HCT116 (cell line): Measurements from ENCODE around the gene RAB1A. TPM values are rescaled to one million over a fixed set of nuclear protein-coding genes. Genes with fewer than 3 reads are reported as not detected.
A peak's percentile ranks its signal among the peaks of the same experiment; 100 is the strongest.

Experiments used
- ATAC-seq: fragments of 200-7000 bp; cut with Tn5 transposase; 2 replicates; pipeline ENCODE4 v1.9.1; 2020; ENCODE audit warnings: mild to moderate bottlenecking, moderate library complexity
- BruUV-seq: library from RNA; stranded (reverse); fragments of 400-500 nt; replicated peaks from 2 replicates; lab custom pipeline; 2021; lab: Mats Ljungman, UMichigan
- CTCF ChIA-PET: fragments of 300-600 bp; sonication (Branson Sonifier 250); formaldehyde crosslinking; loops from one replicate; lab custom pipeline; 2021; ENCODE audit warnings: antibody characterized with exemption; lab: Charles Lee
- POLR2A ChIA-PET: fragments of 300-600, 350-600 bp; sonication (Branson Sonifier 250); formaldehyde crosslinking; loops from one replicate; lab custom pipeline; 2021; ENCODE audit warnings: antibody characterized with exemption; lab: Charles Lee
- RAD21 ChIA-PET, 2 experiments: fragments of 300-600 bp; sonication (Branson Sonifier 250); formaldehyde crosslinking; loops; one replicate each; lab custom pipeline; 2023; ENCODE audit warnings: low total read pairs in 2 of 2; ENCODE audit not compliant: uncharacterized antibody in 2 of 2, unreplicated experiment in 2 of 2, low non-redundant PET in 1 of 2; lab: Charles Lee
- DNase-seq: peaks from one replicate; pipeline ENCODE4 v3.0.0-alpha.2; 2010; ENCODE audit warnings: low read depth, low spot score
- H2AFZ ChIP-seq: fragments of 200-600 bp; shearing (Covaris generic), sonication (generic); 2 replicates; pipeline ENCODE4 v1.6.1; 2017; ENCODE audit warnings: low read depth, mixed run types, mixed read lengths, antibody characterized with exemption, low read length; ENCODE audit not compliant: poor library complexity, severe bottlenecking
- H3K27ac ChIP-seq: 2 replicates; pipeline ENCODE4 v1.5.1; 2012; ENCODE audit warnings: low read depth, low read length
- H3K27me3 ChIP-seq: fragments of 200-600 bp; sonication (generic); 2 replicates; pipeline ENCODE4 v1.6.1; 2016; ENCODE audit warnings: mixed run types, low read length, mixed read lengths; ENCODE audit not compliant: insufficient read depth
- H3K36me3 ChIP-seq, 2 experiments: fragments of 200-500 bp in 1 of 2; fragments of 200-600 bp in 1 of 2; sonication (Bioruptor generic) in 1 of 2; sonication (generic) in 1 of 2; 2 replicates each; pipeline versions ENCODE4 v1.5.1 to v1.6.1; 2014 to 2016; ENCODE audit warnings: low read length in 2 of 2, inconsistent platforms in 1 of 2, mixed read lengths in 1 of 2, mixed run types in 1 of 2; ENCODE audit not compliant: insufficient read depth in 2 of 2, control insufficient read depth in 1 of 2
- H3K4me1 ChIP-seq, 2 experiments: fragments of 200-600 bp in 1 of 2; sonication (generic) in 1 of 2; 2 replicates each; pipeline versions ENCODE4 v1.5.1 to v1.6.1; 2012 to 2017; ENCODE audit warnings: low read length in 2 of 2, inconsistent platforms in 1 of 2, mild to moderate bottlenecking in 1 of 2, mixed read lengths in 1 of 2, mixed run types in 1 of 2, moderate library complexity in 1 of 2; ENCODE audit not compliant: insufficient read depth in 2 of 2, control insufficient read depth in 1 of 2
- H3K4me2 ChIP-seq: fragments of 200-600 bp; sonication (generic); 2 replicates; pipeline ENCODE4 v1.6.1; 2017; ENCODE audit warnings: mixed run types, low read length, mixed read lengths
- H3K4me3 ChIP-seq, 2 experiments: fragments of 200-600 bp in 1 of 2; sonication (generic) in 1 of 2; replicated peaks in 1 of 2; 2 replicates each; pipeline ENCODE4 v1.5.1; 2011 to 2016; ENCODE audit warnings: low read length in 2 of 2, control low read depth in 1 of 2, low read depth in 1 of 2, mild to moderate bottlenecking in 1 of 2, mixed read lengths in 1 of 2, mixed run types in 1 of 2
- H3K79me2 ChIP-seq: fragments of 200-600 bp; sonication (generic); 2 replicates; pipeline ENCODE4 v1.6.1; 2017; ENCODE audit warnings: mild to moderate bottlenecking, mixed run types, low read length, moderate library complexity, mixed read lengths; ENCODE audit not compliant: insufficient read depth
- H3K9ac ChIP-seq: fragments of 200-600 bp; sonication (generic); 2 replicates; pipeline ENCODE4 v1.6.1; 2016; ENCODE audit warnings: low read length, mixed read lengths
- H3K9me2 ChIP-seq: fragments of 200-600 bp; sonication (generic), shearing (Covaris generic); 2 replicates; pipeline ENCODE4 v1.6.1; 2017; ENCODE audit warnings: mixed run types, mild to moderate bottlenecking, moderate library complexity; ENCODE audit not compliant: insufficient read depth
- H3K9me3 ChIP-seq, 2 experiments: fragments of 200-500 bp in 1 of 2; fragments of 200-600 bp in 1 of 2; sonication (Bioruptor generic) in 1 of 2; sonication (generic) in 1 of 2; 2 replicates each; pipeline ENCODE4 v1.6.1; 2014 to 2017; ENCODE audit warnings: low read length in 2 of 2, mixed read lengths in 2 of 2, inconsistent platforms in 1 of 2, low read depth in 1 of 2, mild to moderate bottlenecking in 1 of 2, mixed run types in 1 of 2, moderate library complexity in 1 of 2; ENCODE audit not compliant: control insufficient read depth in 1 of 2, insufficient read depth in 1 of 2
- H4K20me1 ChIP-seq: fragments of 200-600 bp; sonication (generic), shearing (Covaris generic); 2 replicates; pipeline ENCODE4 v1.6.1; 2017; ENCODE audit warnings: mixed run types, mild to moderate bottlenecking, moderate library complexity; ENCODE audit not compliant: insufficient read depth
- CBX3 ChIP-seq: IDR thresholded peaks from 2 replicates; pipeline ENCODE4 v1.6.1; 2012; ENCODE audit warnings: low read depth
- CEBPB ChIP-seq: IDR thresholded peaks from 2 replicates; pipeline ENCODE4 v1.6.1; 2012; ENCODE audit warnings: low read depth
- CTCF ChIP-seq, 3 experiments: fragments of 200-600 bp in 1 of 3; sonication (generic) in 1 of 3; IDR thresholded peaks in 2 of 3; conservative IDR thresholded peaks in 1 of 3; 2 replicates each; pipeline ENCODE4 v1.5.1; 2012 to 2017; ENCODE audit warnings: low read depth in 2 of 3, low read length in 2 of 3, antibody characterized with exemption in 1 of 3, borderline replicate concordance in 1 of 3, control low read depth in 1 of 3, mild to moderate bottlenecking in 1 of 3, mixed read lengths in 1 of 3, mixed run types in 1 of 3, moderate library complexity in 1 of 3; ENCODE audit not compliant: insufficient read depth in 1 of 3
- POLR2A ChIP-seq: IDR thresholded peaks from 2 replicates; pipeline ENCODE4 v1.7.0; 2011; ENCODE audit warnings: borderline replicate concordance; ENCODE audit not compliant: insufficient read depth, insufficient read length; ENCODE audit errors: extremely low read depth
- RAD21 ChIP-seq: IDR thresholded peaks from 2 replicates; pipeline ENCODE4 v1.6.1; 2012; ENCODE audit warnings: low read depth, mild to moderate bottlenecking
- REST ChIP-seq: IDR thresholded peaks from 2 replicates; pipeline ENCODE4 v1.6.1; 2012; ENCODE audit warnings: low read depth
- SP1 ChIP-seq: IDR thresholded peaks from 2 replicates; pipeline ENCODE4 v1.6.1; 2012; ENCODE audit warnings: low read depth
- SRF ChIP-seq: IDR thresholded peaks from 2 replicates; pipeline ENCODE4 v1.6.1; 2012; ENCODE audit warnings: low read depth
- TCF7L2 ChIP-seq: IDR thresholded peaks from 2 replicates; pipeline ENCODE4 v1.7.0; 2011; ENCODE audit warnings: borderline replicate concordance, inconsistent platforms; ENCODE audit not compliant: insufficient read depth, insufficient read length; ENCODE audit errors: extremely low read depth
- YY1 ChIP-seq: IDR thresholded peaks from 2 replicates; pipeline ENCODE4 v1.6.1; 2011; ENCODE audit warnings: low read length, low read depth, moderate library complexity, mild to moderate bottlenecking; ENCODE audit not compliant: insufficient replicate concordance; ENCODE audit errors: extremely low read depth
- ZBTB33 ChIP-seq: IDR thresholded peaks from 2 replicates; pipeline ENCODE4 v1.6.1; 2011; ENCODE audit warnings: mild to moderate bottlenecking, low read length, moderate library complexity; ENCODE audit not compliant: insufficient replicate concordance; ENCODE audit errors: extremely low read depth
- ZFX ChIP-seq: fragments of 450-650 bp; IDR thresholded peaks from 2 replicates; pipeline ENCODE4 v1.6.1; 2017
- ZNF274 ChIP-seq: fragments of 200-500 bp; sonication (Bioruptor generic); IDR thresholded peaks from 2 replicates; pipeline ENCODE4 v1.6.1; 2014; ENCODE audit warnings: mild to moderate bottlenecking, low read depth, low read length, inconsistent platforms
- intact Hi-C: fragments of 100-400 bp; cut with micrococcal nuclease; formaldehyde crosslinking; loops from 2 replicates; pipeline ENCODE4 v1.10.0; 2022
- total RNA-seq: library from RNA; stranded (reverse); gene quantifications from one replicate; pipeline ENCODE4 v1.2.1, GENCODE V29; 2021; ENCODE audit not compliant: unreplicated experiment

RAB1A gene
- total RNA-seq, 1 experiment from 2014 or later, result 131 TPM

GRCh38 chr2:65153515-65153914 lies 23.6 kb upstream of the RAB1A start:
- H3K4me1 ChIP-seq, result peaks cover 0 to 18% of the 10 kb centered on the region in 2 experiments; a peak in 2 of 4 replicates
- no peak overlapping the region for H3K4me3 ChIP-seq
- H3K4me2 ChIP-seq, result no peak overlapping the region
- ChIA-PET RAD21 (no interaction called here), POLR2A (no interaction called here), CTCF (no interaction called here)
- no peaks in the 10 kb centered on the region for H3K79me2 ChIP-seq
- TF ChIP-seq SP1 (0 out of 2 replicates have a peak, but pooled peaks have one; percentile 14), REST (no peak)
- H4K20me1 ChIP-seq, result no peaks in the 10 kb centered on the region
- no peak for ATAC-seq
- no peak overlapping the region for H3K27ac ChIP-seq
- H3K36me3 ChIP-seq, result no peaks in the 10 kb centered on the region
- DNase-seq, result no peak
- intact Hi-C loops, result no loop called here
- no peaks in the 10 kb centered on the region for H3K9me3 ChIP-seq
- BruUV-seq, result no TSS peak
- no peaks in the 10 kb centered on the region for H3K9me2 ChIP-seq
- no peaks in the 10 kb centered on the region for H3K27me3 ChIP-seq
- H3K9ac ChIP-seq, result no peak overlapping the region
- no peak overlapping the region for H2AFZ ChIP-seq

GRCh38 chr2:65146078-65146477 lies 16.2 kb upstream of the RAB1A start:
- intact Hi-C loops, result no loop called here
- no peaks in the 10 kb centered on the region for H3K79me2 ChIP-seq
- H3K36me3 ChIP-seq, result no peaks in the 10 kb centered on the region
- RAD21 ChIA-PET, result no interaction called here
- no peak overlapping the region for H3K4me3 ChIP-seq
- no peak overlapping the region for H2AFZ ChIP-seq
- H3K4me2 ChIP-seq, result no peak overlapping the region
- no peak overlapping the region for H3K27ac ChIP-seq
- POLR2A ChIA-PET, result no interaction called here
- no peaks in the 10 kb centered on the region for H4K20me1 ChIP-seq
- peaks cover 2 to 7% of the 10 kb centered on the region in 2 experiments; a peak in 2 of 4 replicates for H3K4me1 ChIP-seq
- CTCF ChIA-PET, result no interaction called here
- H3K27me3 ChIP-seq, result no peaks in the 10 kb centered on the region
- H3K9ac ChIP-seq, result no peak overlapping the region
- no TSS peak for BruUV-seq
- no peak for DNase-seq
- no peaks in the 10 kb centered on the region for H3K9me2 ChIP-seq
- no peaks in the 10 kb centered on the region for H3K9me3 ChIP-seq
- ATAC-seq, result no peak
- TF ChIP-seq ZFX (no peak), YY1 (no peak), TCF7L2 (no peak), SRF (no peak), CEBPB (no peak), CBX3 (no peak), POLR2A (no peak), ZBTB33 (no peak), ZNF274 (no peak), CTCF (IDR thresholded peaks at IDR 0.05 in 2 of 3, conservative IDR thresholded peaks at IDR 0.05 in 1 of 3; ENCODE audit: borderline replicate concordance in 1 of 3, insufficient read depth in 1 of 3, low read depth in 2 of 3, low read length in 2 of 3) (no peak), RAD21 (no peak)
